Fibroblast of the conjunctiva (primary cell): ENCODE measurements around the gene GABBR2.

Source experiments
- DNase-seq: peaks from one replicate; pipeline ENCODE4 v3.0.0-alpha.2; 2010; ENCODE audit warnings: low read depth

GABBR2 gene

GRCh38 chr9:98399950-98400683 is 308.6 kb downstream of the GABBR2 start:
- DNase-seq, result no peak

- no peak for DNase-seq
Measured at GRCh38 chr9:98396656-98397055, 312.1 kb downstream of the GABBR2 start.

- no peak for DNase-seq
Measured at GRCh38 chr9:98396236-98396635, 312.5 kb downstream of the GABBR2 start.

- DNase-seq, result no peak
Measured at GRCh38 chr9:98391867-98392266, 316.9 kb downstream of the GABBR2 start.

- no peak for DNase-seq
Measured at GRCh38 chr9:98391406-98391805, 317.3 kb downstream of the GABBR2 start.

- DNase-seq, result no peak
Measured at GRCh38 chr9:98385751-98386150, 323.0 kb downstream of the GABBR2 start.

- no peak for DNase-seq
Measured at GRCh38 chr9:98383758-98384157, 325.0 kb downstream of the GABBR2 start.

- no peak for DNase-seq
Measured at GRCh38 chr9:98381311-98382103, 327.2 kb downstream of the GABBR2 start.

GRCh38 chr9:98380065-98380681 is 328.6 kb downstream of the GABBR2 start:
- DNase-seq, result no peak

GRCh38 chr9:98379572-98379971 is 329.2 kb downstream of the GABBR2 start:
- DNase-seq, result no peak

- no peak for DNase-seq
Measured at GRCh38 chr9:98378794-98379193, 329.9 kb downstream of the GABBR2 start.

GRCh38 chr9:98378206-98378780 is 330.4 kb downstream of the GABBR2 start:
- no peak for DNase-seq

- DNase-seq, result no peak
Measured at GRCh38 chr9:98375138-98375726, 333.5 kb downstream of the GABBR2 start.

- no peak for DNase-seq
Measured at GRCh38 chr9:98374385-98375051, 334.2 kb downstream of the GABBR2 start.

GRCh38 chr9:98373609-98374008 is 335.1 kb downstream of the GABBR2 start:
- no peak for DNase-seq

GRCh38 chr9:98372077-98372836 is 336.5 kb downstream of the GABBR2 start:
- DNase-seq, result no peak

- no peak for DNase-seq
Measured at GRCh38 chr9:98370976-98371315, 337.8 kb downstream of the GABBR2 start.

- DNase-seq, result no peak
Measured at GRCh38 chr9:98370300-98370975, 338.3 kb downstream of the GABBR2 start.

- no peak for DNase-seq
Measured at GRCh38 chr9:98369896-98370295, 338.8 kb downstream of the GABBR2 start.

GRCh38 chr9:98369471-98369870 is 339.3 kb downstream of the GABBR2 start:
- no peak for DNase-seq

- DNase-seq, result no peak
Measured at GRCh38 chr9:98369066-98369425, 339.7 kb downstream of the GABBR2 start.
